CD4-positive, alpha-beta T cell treated with Interleukin-2 at 100 ng/mL for 4 hours (primary cell): ENCODE measurements around the gene ENAH.

Source experiments
- DNase-seq: peaks from one replicate; pipeline ENCODE4 v3.0.0-alpha.2; 2020; ENCODE audit warnings: low spot score

ENAH gene

GRCh38 chr1:225559902-225560301, 93.0 kb downstream of the ENAH start:
- DNase-seq, result no peak

GRCh38 chr1:225559326-225559725, 93.6 kb downstream of the ENAH start:
- DNase-seq, result no peak

- no peak for DNase-seq
Measured at GRCh38 chr1:225556694-225557093, 96.2 kb downstream of the ENAH start.

GRCh38 chr1:225555821-225556220, 97.1 kb downstream of the ENAH start:
- DNase-seq, result no peak

GRCh38 chr1:225554216-225554812, 98.6 kb downstream of the ENAH start:
- DNase-seq, result peak; percentile 20

GRCh38 chr1:225549821-225550220, 103.1 kb downstream of the ENAH start:
- no peak for DNase-seq

- DNase-seq, result no peak
Measured at GRCh38 chr1:225548140-225548857, 104.6 kb downstream of the ENAH start.

- no peak for DNase-seq
Measured at GRCh38 chr1:225545649-225546048, 107.3 kb downstream of the ENAH start.

GRCh38 chr1:225544924-225545323, 108.0 kb downstream of the ENAH start:
- no peak for DNase-seq

- no peak for DNase-seq
Measured at GRCh38 chr1:225544263-225544662, 108.7 kb downstream of the ENAH start.

- DNase-seq, result no peak
Measured at GRCh38 chr1:225543350-225543749, 109.6 kb downstream of the ENAH start.

- no peak for DNase-seq
Measured at GRCh38 chr1:225541383-225541782, 111.5 kb downstream of the ENAH start.

- no peak for DNase-seq
Measured at GRCh38 chr1:225539575-225539974, 113.3 kb downstream of the ENAH start.

GRCh38 chr1:225539069-225539468, 113.9 kb downstream of the ENAH start:
- DNase-seq, result no peak

- DNase-seq, result no peak
Measured at GRCh38 chr1:225537554-225538251, 115.2 kb downstream of the ENAH start.

- no peak for DNase-seq
Measured at GRCh38 chr1:225535280-225535679, 117.6 kb downstream of the ENAH start.

GRCh38 chr1:225534772-225535171, 118.2 kb downstream of the ENAH start:
- DNase-seq, result no peak

GRCh38 chr1:225534135-225534534, 118.8 kb downstream of the ENAH start:
- no peak for DNase-seq

- DNase-seq, result no peak
Measured at GRCh38 chr1:225533238-225533637, 119.7 kb downstream of the ENAH start.

GRCh38 chr1:225532240-225532944, 120.5 kb downstream of the ENAH start:
- no peak for DNase-seq

- no peak for DNase-seq
Measured at GRCh38 chr1:225529726-225530125, 123.2 kb downstream of the ENAH start.

- DNase-seq, result no peak
Measured at GRCh38 chr1:225527575-225527974, 125.3 kb downstream of the ENAH start.

- no peak for DNase-seq
Measured at GRCh38 chr1:225526878-225527277, 126.0 kb downstream of the ENAH start.
